GM11168 (cell line): Measurements from ENCODE around the gene MRGPRD.
"Not testable (repeated sequence)": the region's sequence is repeated elsewhere in the genome, so short reads cannot be mapped to it uniquely, and the experiment has no call there.

Experiments used
- in situ Hi-C: fragments of 300-500 bp; cut with MboI; formaldehyde crosslinking; loops from one replicate; pipeline ENCODE4 v1.12.0; 2022; ENCODE audit warnings: low sequenced_read_pairs; ENCODE audit not compliant: unreplicated experiment

Gene MRGPRD

DNA sequence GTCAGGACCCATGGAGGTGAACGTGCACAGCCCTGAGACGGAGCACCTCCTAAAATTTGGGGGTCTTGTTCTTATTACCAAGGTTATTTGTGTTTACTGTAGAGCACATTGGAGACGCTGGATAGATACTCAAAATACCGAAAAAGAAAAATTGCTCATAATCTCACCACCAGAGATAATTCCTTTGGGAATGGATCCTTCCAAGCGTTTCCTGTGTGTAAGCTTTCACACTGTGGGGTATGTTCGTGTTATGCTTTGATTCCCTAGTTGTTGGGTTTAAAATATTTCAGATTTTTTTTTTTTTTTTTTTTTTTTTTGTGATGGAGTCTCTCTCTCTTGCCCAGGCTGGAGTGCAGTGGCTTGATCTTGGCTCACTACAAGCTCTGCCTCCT, 14.1 kb upstream of the MRGPRD start:
- in situ Hi-C loops = no loop called here

DNA sequence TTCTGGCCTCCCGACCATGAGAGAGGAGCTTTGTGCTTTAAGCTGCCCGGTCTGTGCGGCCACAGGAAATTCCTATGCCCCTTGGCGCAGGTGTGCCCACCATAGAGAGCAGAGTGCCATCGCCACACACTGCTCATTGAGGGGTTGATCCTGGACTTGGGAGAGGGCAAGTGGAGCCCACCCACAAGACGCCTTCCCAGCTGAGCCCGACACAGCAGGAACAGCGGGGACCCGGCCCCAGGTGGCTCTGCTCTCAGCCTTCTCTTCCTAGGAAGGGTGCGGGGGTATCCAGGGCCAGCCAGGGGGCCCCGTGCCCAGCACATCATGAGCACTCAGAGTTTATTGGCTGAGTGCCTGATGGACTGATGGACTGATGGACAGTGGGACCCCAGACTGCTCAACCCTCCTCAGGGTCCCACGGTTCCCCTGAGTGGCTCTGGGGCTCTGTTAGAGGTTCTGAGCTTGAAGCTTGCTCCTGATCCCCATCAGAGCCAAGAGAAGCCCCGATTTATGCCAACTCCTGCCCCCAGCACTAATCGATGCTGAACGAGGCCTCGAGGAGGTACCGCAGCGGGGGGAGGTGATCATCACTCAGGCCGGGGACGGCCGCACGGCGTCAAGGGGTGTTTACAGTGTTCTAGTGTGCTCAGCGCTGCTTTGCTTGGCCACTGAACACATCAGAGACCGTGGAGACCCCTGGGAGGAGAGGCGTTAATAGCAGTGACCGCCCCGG, 13.5 kb upstream of the MRGPRD start:
- in situ Hi-C loops = no loop called here

DNA sequence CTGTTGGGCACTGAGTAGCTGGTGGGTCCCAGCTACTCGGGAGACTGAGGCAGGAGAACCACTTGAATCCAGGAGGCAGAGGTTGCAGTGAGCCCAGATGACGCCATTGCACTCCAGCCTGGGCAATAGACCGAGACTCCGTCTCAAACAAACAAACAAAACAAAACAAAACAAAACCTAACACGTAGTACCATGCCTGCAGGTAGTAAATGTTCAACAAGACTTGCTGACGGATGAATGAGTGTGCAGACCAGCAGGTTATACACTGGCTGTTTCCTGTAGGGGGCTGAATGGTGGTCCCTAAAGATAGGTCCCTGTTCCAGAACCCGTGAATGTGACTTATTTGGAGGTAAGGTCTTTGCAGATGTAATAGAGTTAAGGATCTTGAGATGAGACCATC, 12.8 kb upstream of the MRGPRD start:
- in situ Hi-C loops = no loop called here

DNA sequence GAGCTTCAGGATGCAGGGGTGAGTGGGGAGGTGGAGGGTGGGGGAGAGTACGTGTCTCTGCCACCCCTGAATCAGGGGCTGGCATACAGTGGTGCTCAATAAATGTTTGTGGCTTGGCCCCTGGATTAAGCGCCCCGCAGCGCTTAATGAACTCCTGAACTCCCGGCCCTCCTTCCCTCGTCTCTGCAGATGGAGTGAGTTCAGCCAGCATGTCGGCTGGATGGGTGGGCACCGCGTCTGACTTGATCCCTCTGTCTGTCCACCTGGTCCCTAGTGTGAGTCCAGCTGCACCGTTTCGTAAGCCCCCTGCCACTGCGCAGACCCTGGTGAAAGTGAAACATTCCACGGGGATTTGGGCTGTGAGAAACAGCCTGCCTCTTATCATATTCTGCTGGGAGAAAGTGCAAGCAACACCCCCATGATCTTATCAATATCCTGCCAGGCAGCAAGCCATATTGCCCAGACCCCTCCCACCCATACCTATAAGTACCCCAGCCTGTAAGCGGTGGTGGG, 12.0 kb upstream of the MRGPRD start:
- in situ Hi-C loops = no loop called here

DNA sequence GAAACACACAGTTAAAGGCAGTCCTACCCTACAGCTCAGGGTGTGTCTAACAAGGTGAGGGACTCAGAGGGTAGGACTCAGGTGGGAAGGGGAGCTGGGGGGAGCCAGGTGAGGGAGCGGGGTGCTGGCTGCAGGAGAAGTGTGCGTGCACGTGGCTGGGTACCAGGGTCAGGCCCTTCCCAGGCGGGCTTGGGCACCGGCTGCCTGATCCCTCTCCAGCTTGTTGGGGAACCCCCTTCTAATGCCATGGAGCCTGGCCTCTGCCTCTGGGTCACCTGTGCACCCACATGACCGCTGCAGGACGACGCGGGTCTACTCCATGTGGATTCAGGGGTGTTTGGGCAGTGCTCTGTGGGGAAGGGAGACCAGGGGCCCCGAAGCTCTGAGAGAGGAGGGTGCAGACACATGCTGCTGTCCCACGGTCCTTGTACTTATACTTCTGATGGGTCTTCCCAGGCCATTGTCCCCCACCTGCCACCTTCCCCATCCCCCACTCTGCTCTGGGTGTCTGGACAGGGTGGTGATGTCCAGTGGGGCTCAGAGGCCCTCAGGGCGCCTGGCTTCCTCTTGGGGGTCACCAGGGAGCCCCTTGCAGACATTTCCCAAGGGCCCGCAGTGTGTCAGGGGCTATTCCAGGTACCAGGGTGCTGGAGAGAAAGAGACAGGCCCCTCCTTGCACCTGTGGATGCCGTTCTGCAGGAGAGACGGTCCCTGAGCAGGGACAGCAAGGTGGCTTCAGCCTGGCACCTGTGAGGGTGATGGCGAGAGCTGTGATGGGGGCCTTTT, 10.4 kb upstream of the MRGPRD start:
- in situ Hi-C loops = no loop called here

DNA sequence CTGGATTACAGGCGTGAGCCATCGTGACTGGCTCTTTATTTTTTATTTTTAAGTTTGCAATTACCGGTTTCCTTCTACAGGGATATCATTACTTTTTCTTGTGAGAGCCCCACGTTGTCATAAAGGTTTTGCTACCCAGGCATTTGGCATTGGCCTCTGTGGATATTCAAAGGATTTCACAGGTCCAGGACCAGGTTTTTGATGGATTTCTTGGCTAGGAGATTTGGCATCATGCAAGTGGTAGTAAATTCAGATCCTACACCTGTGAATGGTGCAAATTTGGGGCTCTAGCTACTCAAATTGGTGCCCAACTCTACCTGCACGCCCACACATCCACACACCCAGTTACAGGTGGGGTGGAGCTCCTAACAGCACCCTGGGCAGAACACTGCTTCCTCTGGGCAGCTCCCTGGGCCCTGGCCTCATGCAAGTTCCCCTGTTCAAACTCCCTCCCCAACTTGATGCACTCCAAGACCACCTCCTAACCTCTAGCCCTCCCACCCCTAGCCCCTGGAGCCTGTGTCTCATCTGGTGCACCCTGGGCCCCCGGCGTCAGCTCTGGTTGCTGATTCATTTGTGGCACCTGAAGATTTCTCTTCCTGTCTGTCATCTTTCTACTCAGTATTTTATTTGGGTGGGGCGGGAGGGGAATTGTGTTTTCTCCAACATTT, 9.3 kb upstream of the MRGPRD start:
- in situ Hi-C loops = no loop called here

DNA sequence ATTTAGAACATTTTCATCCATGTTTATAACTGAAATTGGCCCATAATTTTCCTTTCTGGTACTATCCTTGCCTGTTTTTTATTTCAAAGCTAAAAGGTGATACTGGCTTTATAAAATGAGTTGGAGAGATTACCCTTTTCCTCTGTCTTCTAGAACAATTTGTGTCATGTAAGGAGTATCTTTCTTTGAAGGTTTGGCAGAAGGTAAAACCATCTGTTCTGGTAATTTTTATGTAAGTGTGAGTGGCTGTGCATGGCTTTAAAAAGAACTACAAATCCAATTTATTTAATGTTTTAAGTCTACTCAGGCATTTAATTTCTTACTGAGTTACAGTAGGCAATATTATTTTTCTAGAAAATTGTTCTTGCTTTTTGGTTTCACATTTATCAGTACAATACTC, 7.7 kb upstream of the MRGPRD start:
- in situ Hi-C loops = no loop called here

DNA sequence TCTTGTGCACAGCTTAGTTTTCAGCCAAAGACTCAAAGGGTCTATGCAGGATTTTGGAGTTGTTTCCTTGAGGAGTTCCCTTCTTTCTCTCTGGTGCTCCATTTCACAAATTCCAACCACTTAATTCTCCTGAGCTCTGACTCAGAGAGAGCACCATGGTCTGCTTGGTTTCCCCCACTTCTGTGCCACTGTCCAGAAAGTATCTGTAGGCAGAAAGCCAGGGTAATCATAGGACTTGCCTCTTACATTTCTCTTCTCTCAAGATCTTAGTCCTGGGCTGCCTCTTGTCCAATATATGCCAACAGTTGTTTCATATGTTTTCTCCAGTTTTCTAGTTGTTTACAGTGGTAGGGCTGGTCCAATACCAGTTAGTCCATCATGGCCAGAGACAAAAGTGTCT, 6.4 kb upstream of the MRGPRD start:
- in situ Hi-C loops = no loop called here

DNA sequence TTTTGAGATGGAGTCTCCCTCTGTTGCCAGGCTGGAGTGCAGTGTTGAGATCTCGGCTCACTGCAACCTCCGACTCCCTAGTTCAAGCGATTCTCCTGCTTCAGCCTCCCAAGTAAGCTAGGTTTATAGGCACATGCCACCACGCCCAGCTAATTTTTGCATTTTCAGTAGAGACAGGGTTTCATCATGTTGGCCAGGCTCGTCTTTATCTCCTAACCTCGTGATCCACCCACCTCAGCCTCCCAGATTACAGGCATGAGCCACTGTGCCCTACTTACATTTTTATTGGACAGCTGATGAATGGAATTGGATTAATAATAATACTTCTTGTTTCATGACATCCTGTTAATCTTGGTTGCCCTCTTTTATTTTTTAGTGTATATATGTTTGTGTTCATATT, 3.0 kb upstream of the MRGPRD start:
- in situ Hi-C loops = no loop called here

DNA sequence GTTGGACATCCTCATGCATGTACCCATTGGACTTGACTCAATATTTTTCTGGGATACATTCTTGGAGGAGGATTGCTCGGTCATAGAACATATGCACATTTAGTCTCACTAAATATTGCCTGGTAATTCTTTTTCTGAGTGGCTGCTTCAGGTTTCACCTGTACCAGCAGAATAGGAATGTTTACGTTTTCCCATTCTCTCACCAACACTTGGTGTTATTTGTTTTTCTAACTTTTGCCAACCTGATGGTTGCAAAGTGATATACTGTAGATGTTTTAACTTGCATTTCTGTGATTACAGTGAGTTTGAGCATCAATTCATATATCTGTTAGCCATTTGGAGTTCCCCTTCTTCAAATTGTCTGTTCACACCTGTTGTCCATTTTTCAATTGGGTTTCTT, 1.3 kb upstream of the MRGPRD start:
- in situ Hi-C loops = no loop called here

DNA sequence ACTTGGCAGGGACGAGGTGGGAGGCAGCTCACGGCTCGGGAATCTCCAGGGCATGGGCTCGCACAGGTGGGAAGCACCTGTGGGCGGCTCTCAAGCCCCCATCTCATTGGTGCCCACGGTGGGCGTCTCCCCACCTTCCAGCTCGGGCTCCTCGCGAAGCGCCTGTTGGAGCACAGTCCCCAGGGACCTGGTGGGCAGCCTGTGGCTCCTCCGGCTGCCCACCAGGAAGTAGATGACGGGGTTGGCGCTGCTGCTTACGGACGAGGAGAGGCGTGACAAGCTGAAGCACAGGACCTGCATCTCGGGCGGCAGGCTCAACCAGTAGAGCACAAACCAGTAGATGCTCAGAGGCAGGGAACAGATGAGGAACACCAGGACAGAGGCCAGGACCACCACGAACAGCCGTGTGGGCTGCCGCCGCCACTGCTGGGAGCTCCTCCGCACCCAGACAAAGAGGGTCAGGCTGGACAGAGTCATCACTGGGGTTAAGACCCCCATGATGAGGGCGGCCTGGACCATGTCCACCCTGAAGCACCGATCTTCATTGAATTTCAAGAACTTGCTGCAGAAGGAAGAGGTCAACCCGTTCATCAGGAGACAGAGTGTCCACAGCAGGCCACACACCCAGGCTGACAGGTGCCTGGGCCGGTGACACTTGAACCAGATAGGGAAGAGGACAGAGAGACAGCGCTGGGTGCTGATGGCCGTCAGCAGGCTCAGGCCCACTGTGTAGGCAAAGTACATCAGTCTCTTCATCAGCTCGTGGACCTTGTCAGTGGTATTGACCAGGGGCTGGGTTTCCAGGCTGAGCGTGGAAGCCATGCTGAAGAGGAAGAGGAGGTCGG, 633 bp downstream of the MRGPRD start:
- in situ Hi-C loops = no loop called here

DNA sequence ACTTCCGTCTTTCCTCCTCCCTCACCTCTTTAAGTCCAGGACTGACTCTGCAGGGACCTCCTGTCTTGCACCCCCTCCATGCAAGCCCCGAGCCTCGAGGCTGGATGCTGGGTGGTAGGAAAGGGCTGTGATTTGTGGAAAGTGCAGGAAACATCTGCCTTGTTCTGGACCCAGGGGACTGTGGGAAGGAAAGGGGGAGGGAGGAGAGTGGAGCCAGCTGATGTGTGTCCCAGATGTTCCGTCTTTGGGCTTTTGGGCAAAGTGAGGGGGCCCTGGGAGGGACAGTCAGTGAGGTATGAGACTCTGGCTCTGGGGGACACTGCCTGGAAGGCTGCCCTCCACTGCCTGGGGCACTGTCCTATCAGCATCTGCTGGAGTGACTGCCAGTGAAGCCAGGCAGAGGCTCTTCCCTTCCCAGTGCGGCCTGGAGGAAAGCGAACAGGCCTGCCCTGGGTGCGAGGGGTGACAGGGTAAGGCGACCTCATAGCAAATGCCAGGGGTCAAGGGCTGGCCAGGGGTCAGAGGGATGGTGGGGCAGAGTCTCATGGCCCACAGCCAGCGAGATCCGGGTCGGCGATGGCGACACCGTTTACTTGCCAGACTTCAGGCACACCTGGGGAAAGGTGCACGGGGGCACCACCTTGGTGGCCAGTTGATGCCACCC, 1.7 kb downstream of the MRGPRD start:
- in situ Hi-C loops = no loop called here

DNA sequence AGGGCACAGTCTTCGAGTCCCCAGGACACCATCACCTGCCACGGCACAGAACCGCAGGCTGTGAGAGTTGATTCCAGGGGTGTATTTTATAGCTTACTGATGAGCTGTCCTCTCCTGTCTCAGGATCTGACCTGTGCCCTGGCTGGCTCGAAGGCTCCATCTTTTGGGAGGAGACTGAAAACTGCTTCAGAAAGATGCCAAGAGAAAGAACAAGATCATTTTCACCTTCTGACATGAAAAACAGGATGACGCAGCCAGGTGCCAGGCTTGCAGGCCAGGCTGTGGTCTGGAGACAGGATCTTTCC, 2.2 kb downstream of the MRGPRD start:
- in situ Hi-C loops = no loop called here

DNA sequence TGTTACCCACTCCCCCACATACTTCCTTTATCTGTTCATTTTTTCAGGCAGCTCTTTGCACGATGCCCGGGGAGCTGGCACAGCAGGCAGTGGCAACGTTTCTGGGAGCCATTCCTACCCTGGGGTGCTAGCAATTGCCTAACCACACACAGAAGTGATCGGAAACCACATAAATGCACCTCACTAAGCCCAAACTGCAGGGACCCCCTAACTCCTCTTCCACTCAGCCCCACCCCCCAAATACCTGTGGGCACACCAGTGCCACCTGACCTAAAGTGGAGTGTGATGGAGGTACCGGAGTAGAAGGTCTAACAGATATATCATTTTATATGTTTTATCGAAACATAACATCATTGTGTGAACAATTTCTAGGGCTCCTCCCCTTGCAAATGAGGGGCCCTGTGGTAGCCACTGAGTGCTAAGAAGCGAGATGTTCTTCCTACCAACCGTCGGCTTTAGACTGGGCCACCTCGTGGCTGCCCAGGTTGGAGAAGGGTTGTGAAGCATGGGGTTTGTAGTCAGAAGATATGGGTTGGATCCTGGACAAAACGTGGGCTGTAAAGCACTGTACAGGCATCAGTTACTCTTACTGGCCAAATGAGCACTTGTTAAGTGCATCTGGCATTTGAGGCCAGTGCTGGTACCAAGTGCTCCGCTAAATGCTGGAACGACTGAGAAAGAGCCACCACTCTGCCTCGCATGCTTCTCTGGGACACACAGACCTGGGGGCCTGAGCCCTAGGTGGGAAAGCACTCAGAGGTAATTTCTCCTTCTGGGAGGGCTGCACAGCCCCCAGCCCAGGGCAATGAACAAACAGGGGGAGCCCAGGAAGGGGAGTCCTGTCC, 2.8 kb downstream of the MRGPRD start:
- in situ Hi-C loops = no loop called here

DNA sequence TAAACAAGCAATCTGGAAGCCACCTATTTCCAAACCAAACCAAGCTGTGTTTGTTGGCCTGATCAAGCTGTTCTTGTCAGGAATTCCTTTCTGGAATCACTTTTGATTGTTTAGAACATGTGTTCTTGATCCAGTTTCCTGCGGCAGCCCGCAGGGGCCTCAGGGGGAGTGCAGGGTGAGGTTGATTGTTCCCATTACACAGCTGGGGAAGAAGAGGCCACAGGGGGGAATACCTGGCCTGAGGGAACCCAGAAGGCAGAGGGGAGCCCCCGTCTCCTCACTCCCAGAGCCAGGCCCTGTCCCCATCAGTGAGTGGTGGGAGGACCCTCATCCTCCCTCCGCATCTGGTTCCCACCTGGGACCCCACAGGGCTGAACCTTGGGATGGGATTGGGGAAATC, 4.2 kb downstream of the MRGPRD start:
- in situ Hi-C loops = no loop called here

DNA sequence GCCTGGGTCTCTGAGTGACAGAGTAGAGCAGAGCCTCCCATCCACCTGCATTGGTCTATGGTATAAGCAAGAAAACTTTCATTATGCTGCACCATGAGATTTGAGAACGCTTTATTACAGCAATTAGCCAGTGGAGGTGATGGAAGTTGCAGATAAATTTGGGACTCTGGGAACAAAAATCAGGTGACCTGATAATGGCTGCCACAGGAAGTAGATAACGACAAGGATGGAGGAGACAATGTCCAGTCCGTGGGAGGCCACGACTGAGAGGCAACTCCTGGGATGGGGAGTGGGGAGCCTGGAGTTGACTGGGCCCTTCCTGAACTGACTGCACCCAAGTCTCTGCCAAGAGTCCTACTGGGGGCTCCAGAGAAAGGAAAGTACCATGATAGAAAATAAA, 4.7 kb downstream of the MRGPRD start:
- in situ Hi-C loops = no loop called here

DNA sequence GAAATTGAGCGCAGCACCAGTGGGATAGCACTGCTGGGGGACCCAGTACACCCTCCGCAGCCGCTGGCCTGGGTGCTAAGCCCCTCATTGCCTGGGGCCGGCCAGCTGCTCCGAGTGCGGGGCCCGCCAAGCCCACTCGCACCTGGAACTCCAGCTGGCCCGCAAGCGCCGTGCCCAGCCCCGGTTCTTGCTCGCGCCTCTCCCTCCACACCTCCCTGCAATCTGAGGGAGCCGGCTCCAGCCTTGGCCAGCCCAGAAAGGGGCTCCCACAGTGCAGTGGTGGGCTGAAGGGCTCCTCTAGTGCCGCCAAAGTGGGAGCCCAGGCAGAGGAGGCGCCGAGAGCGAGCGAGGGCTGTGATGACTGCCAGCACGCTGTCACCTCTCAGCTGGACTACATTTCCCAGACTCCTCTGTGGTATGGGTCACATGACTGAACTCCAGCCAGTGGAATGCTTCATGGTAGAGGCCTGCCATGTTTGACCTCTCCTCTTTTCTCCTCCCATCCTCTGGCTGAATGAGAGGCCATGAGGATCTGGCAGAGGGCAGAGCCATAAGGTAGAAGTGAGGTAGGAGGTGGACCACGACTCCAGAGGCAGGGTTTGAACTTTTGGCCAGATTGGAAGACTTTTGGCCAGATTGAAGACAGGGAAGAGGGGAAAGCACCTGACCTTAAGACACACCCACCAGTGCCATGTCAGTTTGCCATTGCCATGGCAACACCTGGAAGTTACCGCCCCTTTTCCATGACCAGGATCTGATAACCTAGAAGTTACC, 6.2 kb downstream of the MRGPRD start:
- in situ Hi-C loops = no loop called here

DNA sequence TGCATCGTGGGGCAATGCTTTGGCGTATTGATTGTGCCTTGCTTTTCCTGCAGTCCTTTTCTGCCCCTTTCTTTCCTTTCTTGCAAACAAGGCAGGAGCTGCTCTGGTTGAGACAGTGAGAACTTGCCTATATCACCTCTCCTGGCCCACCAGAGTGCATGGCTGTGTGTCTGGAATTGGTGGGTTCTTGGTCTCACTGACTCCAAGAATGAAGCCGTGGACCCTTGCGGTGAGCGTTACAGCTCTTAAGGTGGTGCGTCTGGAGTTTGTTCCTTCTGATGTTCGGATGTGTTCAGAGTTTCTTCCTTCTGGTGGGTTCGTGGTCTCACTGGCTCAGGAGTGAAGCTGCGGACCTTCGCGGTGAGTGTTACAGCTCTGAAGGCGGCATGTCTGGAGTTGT, 7.1 kb downstream of the MRGPRD start:
- in situ Hi-C loops = not testable (repeated sequence)
